RWPE1 (cell line): ENCODE results near the gene PGA4.
A peak's percentile ranks its signal among the peaks of the same experiment; 100 is the strongest.

Experiments used
- CTCF ChIA-PET: fragments of 350-600 bp; sonication (Branson Sonifier 250); formaldehyde crosslinking; extraction: SDS; loops from one replicate; lab custom pipeline; 2021; lab: Yijun Ruan, JAX
- POLR2A ChIA-PET: fragments of 400-600 bp; formaldehyde crosslinking; extraction: SDS; loops from one replicate; lab custom pipeline; 2020; ENCODE audit warnings: antibody characterized with exemption; ENCODE audit not compliant: low non-redundant PET; lab: Yijun Ruan, JAX
- DNase-seq: peaks from one replicate; pipeline ENCODE4 v3.0.0; 2012; ENCODE audit warnings: low spot score
- H3K27ac ChIP-seq: fragments of 450-650 bp; 2 replicates; pipeline ENCODE4 v1.5.1; 2017
- CTCF ChIP-seq: fragments of 450-650 bp; conservative IDR thresholded peaks from 2 replicates; pipeline ENCODE4 v1.5.1; 2017; ENCODE audit warnings: low read depth, mild to moderate bottlenecking

Gene PGA4

GRCh38 chr11:61277186-61278000, 55.2 kb downstream of the PGA4 start:
- no peak overlapping the region for H3K27ac ChIP-seq
- DNase-seq: no peak
- ChIA-PET POLR2A (no interaction called here), CTCF (interaction anchor here (0.6 kb wide), 1 partner anchor 136 kb away, joined by 5 read pairs; no protein-coding TSS in a partner anchor)
- TF ChIP-seq CTCF: no peak

GRCh38 chr11:61278001-61278470, 55.9 kb downstream of the PGA4 start:
- CTCF ChIA-PET: no interaction called here
- H3K27ac ChIP-seq: no peak overlapping the region
- no peak for DNase-seq
- POLR2A ChIA-PET: interaction anchor here (0.6 kb wide), 1 partner anchor 26 kb away, joined by 3 read pairs; no protein-coding TSS in a partner anchor
- TF ChIP-seq CTCF: no peak

GRCh38 chr11:61279934-61280659, 58.0 kb downstream of the PGA4 start:
- peak; percentile 58 for DNase-seq
- no peak overlapping the region for H3K27ac ChIP-seq
- ChIA-PET CTCF (interaction anchor here (0.6 to 0.7 kb wide), 2 partner anchors 132 to 303 kb away, joined by 4 to 6 read pairs; no protein-coding TSS in a partner anchor), POLR2A (no interaction called here)
- no peak for TF ChIP-seq CTCF

- ChIA-PET CTCF (interaction anchor here (0.7 kb wide), 1 partner anchor 24 kb away, joined by 5 read pairs; no protein-coding TSS in a partner anchor), POLR2A (interaction anchor here (0.6 kb wide), 1 partner anchor 17 kb away, joined by 6 read pairs; no protein-coding TSS in a partner anchor)
- TF ChIP-seq CTCF: no peak
- DNase-seq: no peak
- no peak overlapping the region for H3K27ac ChIP-seq
Observed at GRCh38 chr11:61280883-61281580, 58.9 kb downstream of the PGA4 start.
